Heart left ventricle (tissue), 16 donors: ENCODE results near the gene GOLGA8S. TPM values are rescaled to one million over a fixed set of nuclear protein-coding genes. Genes with fewer than 3 reads are reported as not detected.
A peak's percentile ranks its signal among the peaks of the same experiment; 100 is the strongest.

Experiments used
- ATAC-seq, 4 donors: fragments of 200-7000 bp; cut with Tn5 transposase; one replicate each; pipeline ENCODE4 v1.9.1; 2020 to 2022; ENCODE audit warnings: moderate library complexity in 4 of 4, mild to moderate bottlenecking in 3 of 4, moderate number of reproducible peaks in 1 of 4
- DNase-seq, 5 donors: peaks; one replicate each; pipeline ENCODE4 v3.0.0-alpha.2; 2020
- H3K27ac ChIP-seq, 12 donors: fragments of 200-600 bp; sonication (generic) in 4 of 12; one replicate each; pipeline versions ENCODE4 v1.5.0 to v1.8.0; 2016 to 2022; ENCODE audit warnings: mild to moderate bottlenecking in 2 of 12
- H3K27me3 ChIP-seq, 9 donors: fragments of 200-600 bp; sonication (generic) in 2 of 9; one replicate each; pipeline versions ENCODE4 v1.5.1 to v1.8.0; 2016 to 2022; ENCODE audit warnings: mild to moderate bottlenecking in 3 of 9
- H3K36me3 ChIP-seq, 9 donors: fragments of 200-600 bp; sonication (generic) in 2 of 9; one replicate each; pipeline versions ENCODE4 v1.5.0 to v1.8.0; 2018 to 2022; ENCODE audit warnings: mild to moderate bottlenecking in 2 of 9
- H3K4me1 ChIP-seq, 12 donors: fragments of 200-600 bp; sonication (generic) in 4 of 12; one replicate each; pipeline versions ENCODE4 v1.5.0 to v1.8.0; 2016 to 2022; ENCODE audit warnings: mild to moderate bottlenecking in 3 of 12
- H3K4me3 ChIP-seq, 12 donors: fragments of 200-600 bp; sonication (generic) in 4 of 12; one replicate each; pipeline versions ENCODE4 v1.5.0 to v1.8.0; 2017 to 2022; ENCODE audit warnings: mild to moderate bottlenecking in 9 of 12, moderate library complexity in 4 of 12
- H3K9me3 ChIP-seq, 12 donors: fragments of 200-600 bp; sonication (generic) in 4 of 12; one replicate each; pipeline versions ENCODE4 v1.5.0 to v1.8.0; 2016 to 2022; ENCODE audit warnings: mild to moderate bottlenecking in 1 of 12
- POLR2A ChIP-seq, 2 donors: fragments of 450-650 bp; IDR thresholded peaks; one replicate each; pipeline ENCODE4 v1.6.1; 2017; ENCODE audit warnings: antibody characterized with exemption in 2 of 2, mild to moderate bottlenecking in 2 of 2, moderate library complexity in 2 of 2
- WGBS, 4 donors: extraction: QIAGEN DNeasy Blood & Tissue Kit in 2 of 4; methylation state at CpG; one replicate each; pipeline versions ENCODE4 v1.1.5 to v1.1.7; 2013 to 2018; 5-methylcytosine and 5-hydroxymethylcytosine counted together
- intact Hi-C, 10 donors: fragments of 100-400 bp; cut with DNase I; formaldehyde crosslinking; loops; one replicate each; pipeline versions ENCODE4 v1.11.1 to v1.14.2; 2022
- polyA plus RNA-seq, 2 donors: library from polyadenylated mRNA; stranded (reverse); fragments of 200-250 nt; gene quantifications; one replicate each; pipeline ENCODE4 v1.2.3, GENCODE V29; 2013
- total RNA-seq, 9 donors: library from RNA; depleted of rRNA in 2 of 9; stranded (reverse); fragments of >200 nt in 2 of 9; fragmentation: NEBNext Ultra II Directional in 3 of 9; extraction: Animal tissue kit (Norgen Biotek cat#: 25700) in 3 of 9; gene quantifications; one replicate each; pipeline versions ENCODE4 v1.1.0 to v1.2.4, GENCODE V29; 2016 to 2023
- TF ChIP-seq, protein P1 (sequence below), 12 donors: fragments of 200-600 bp; sonication (generic) in 4 of 12; IDR thresholded peaks; one replicate each; pipeline versions ENCODE4 v1.5.0 to v1.8.0; 2018 to 2022; ENCODE audit warnings: antibody characterized with exemption in 12 of 12, mild to moderate bottlenecking in 5 of 12
- donor health status: ischemic (EF 13 %, LVEDD 7.1; RV severe dilation, severe dysfunction).
- donor health status: healthy with polysubstance abuse.
- donor health status: DM: no; HTN: yes; CAD: no.
- donor health status: DM: no; HTN: no; CAD: no.
- donor health status: ischemic (EF 25% LVEDD 6.9; RV normal size, moderate dysfunction).
- donor health status: ischemic (EF 25% LVEDD 5.7; RV mildly dilated, moderate dysfunction).
- donor health status: healthy.
- donor health status: DM: yes; HTN: yes; CAD: no.
- donor health status: ischemic (EF 35%, LVEDD 5.7; RV mildly dilated, moderate dysfunction).
- donor health status: nonischemic (EF 11% LVEDD 7.7; RV severe dilation, severe dysfunction).
- donor health status: DM: yes; HTN: yes; CAD: no.
- donor health status: PGD.
- donor health status: ischemic (EF 29% LVEDD 5.4; RV normal size, mild dysfunction).
- donor health status: nonischemic (EF 23%, LVEDD 6.1; RV moderate dilation, normal function).

GOLGA8S gene
- total and polyA plus RNA-seq, 11 donors, result 0.01 to 1.2 (median 0.30) TPM; not detected in 2

DNA sequence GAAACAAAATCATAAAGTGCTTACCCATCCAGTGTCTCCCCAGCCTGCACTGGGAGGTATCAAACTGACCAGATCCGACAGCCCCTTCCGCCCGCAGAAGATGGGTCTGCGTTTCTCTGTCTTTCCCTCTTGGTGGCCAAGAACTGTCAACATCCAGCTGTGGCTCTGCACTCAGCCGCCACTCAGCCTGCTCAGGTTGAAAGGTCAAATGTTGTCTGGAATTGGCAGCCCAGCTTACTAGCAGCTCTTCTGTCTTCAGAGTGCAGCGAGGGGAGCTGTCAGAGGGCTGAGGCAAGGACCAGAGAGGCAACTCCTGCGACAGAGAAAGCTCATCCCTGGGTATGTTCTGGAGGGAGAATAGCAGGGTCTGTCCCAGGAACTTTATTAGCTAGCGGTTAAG lies 47.1 kb downstream of the GOLGA8S start:
- Histone ChIP-seq H3K4me1 (peaks cover 0 to 35% (median 7%) of the 10 kb centered on the region in 12 donors), H3K9me3 (peaks cover 0 to 8% (median 0%) of the 10 kb centered on the region in 12 donors), H3K27ac (peak overlapping the region in 8 of 12 donors; percentile 17 to 82 (median 65)), H3K36me3 (no peaks in the 10 kb centered on the region), H3K4me3 (no peak overlapping the region), H3K27me3 (no peaks in the 10 kb centered on the region)
- intact Hi-C loops, result loop anchor here in 1 of 10 donors (2.0 kb wide), 1 partner anchor 31 kb away; no protein-coding TSS in a partner anchor
- 45 to 60% (median 56%) methylated on average over 8 of the region's 8 CpGs for WGBS, 4 donors
- no peak for TF ChIP-seq POLR2A (IDR thresholded peaks at IDR 0.05)
- TF ChIP-seq, protein P1, sequence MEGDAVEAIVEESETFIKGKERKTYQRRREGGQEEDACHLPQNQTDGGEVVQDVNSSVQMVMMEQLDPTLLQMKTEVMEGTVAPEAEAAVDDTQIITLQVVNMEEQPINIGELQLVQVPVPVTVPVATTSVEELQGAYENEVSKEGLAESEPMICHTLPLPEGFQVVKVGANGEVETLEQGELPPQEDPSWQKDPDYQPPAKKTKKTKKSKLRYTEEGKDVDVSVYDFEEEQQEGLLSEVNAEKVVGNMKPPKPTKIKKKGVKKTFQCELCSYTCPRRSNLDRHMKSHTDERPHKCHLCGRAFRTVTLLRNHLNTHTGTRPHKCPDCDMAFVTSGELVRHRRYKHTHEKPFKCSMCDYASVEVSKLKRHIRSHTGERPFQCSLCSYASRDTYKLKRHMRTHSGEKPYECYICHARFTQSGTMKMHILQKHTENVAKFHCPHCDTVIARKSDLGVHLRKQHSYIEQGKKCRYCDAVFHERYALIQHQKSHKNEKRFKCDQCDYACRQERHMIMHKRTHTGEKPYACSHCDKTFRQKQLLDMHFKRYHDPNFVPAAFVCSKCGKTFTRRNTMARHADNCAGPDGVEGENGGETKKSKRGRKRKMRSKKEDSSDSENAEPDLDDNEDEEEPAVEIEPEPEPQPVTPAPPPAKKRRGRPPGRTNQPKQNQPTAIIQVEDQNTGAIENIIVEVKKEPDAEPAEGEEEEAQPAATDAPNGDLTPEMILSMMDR (IDR thresholded peaks at IDR 0.05), result no peak
- DNase-seq (peak in 1 of 5 donors; percentile 38), ATAC-seq (peak in 2 of 4 donors; percentile 9 to 10)

DNA sequence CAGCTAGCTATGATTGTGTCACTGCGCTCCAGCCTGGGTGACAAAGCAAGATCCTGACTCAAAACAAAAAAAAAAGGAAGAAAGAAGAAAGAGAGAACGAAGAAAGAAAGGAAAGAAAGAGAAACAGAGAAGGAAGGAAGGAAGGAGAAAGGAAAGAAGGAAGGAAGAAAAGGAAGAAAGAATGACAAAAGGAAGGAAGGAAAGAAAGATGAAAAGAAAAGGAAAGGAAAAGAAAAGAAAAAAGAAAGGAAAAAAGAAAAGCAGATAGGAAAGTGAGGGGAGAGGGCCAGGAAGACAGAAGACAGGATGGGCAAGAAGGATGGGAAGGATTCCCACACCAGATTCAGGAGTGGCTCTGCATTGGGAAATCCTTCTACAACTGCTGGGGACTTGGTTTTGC lies 47.6 kb downstream of the GOLGA8S start:
- WGBS, 4 donors, result 68 to 79% (median 73%) methylated on average over 2 of the region's 2 CpGs
- Histone ChIP-seq H3K4me3 (no peak overlapping the region), H3K27ac (peak overlapping the region in 7 of 12 donors; percentile 49 to 87 (median 79)), H3K36me3 (no peaks in the 10 kb centered on the region), H3K27me3 (no peaks in the 10 kb centered on the region), H3K9me3 (peaks cover 0 to 8% (median 0%) of the 10 kb centered on the region in 12 donors), H3K4me1 (peaks cover 0 to 35% (median 7%) of the 10 kb centered on the region in 12 donors)
- DNase-seq, result no peak
- no peak for ATAC-seq
- no peak for TF ChIP-seq POLR2A (IDR thresholded peaks at IDR 0.05)
- TF ChIP-seq, protein P1 (IDR thresholded peaks at IDR 0.05), result no peak
- intact Hi-C loops, result loop anchor here in 1 of 10 donors (2.0 kb wide), 1 partner anchor 31 kb away; no protein-coding TSS in a partner anchor

DNA sequence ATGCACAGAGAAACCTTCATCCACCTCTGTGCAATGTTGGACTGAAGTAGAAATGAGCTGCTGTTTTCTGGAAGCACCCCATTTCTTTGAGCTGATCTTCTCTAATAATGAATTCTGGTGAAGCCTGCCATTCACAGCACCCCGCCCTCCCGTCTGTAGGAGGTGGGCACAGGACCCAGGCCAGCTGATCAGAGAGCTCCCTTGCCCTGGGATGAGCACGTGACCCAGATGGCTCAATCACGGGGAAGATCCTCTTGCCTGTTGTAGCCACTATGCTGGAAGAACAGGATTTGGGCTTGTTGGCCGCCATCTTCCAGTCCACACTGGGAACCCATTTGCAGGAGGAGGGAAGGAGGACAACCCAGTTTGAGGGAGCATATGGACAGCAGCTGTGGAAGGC lies 48.0 kb downstream of the GOLGA8S start:
- WGBS, 4 donors, result 63 to 83% (median 66%) methylated on average over 5 of the region's 5 CpGs
- Histone ChIP-seq H3K4me1 (peaks cover 0 to 31% (median 7%) of the 10 kb centered on the region in 12 donors), H3K27me3 (no peaks in the 10 kb centered on the region), H3K27ac (peak overlapping the region in 10 of 12 donors; percentile 67 to 93 (median 79)), H3K36me3 (no peaks in the 10 kb centered on the region), H3K9me3 (peaks cover 0 to 8% (median 0%) of the 10 kb centered on the region in 12 donors), H3K4me3 (no peak overlapping the region)
- TF ChIP-seq POLR2A (IDR thresholded peaks at IDR 0.05), result no peak
- TF ChIP-seq, protein P1 (IDR thresholded peaks at IDR 0.05), result no peak
- no peak for DNase-seq
- ATAC-seq, result no peak
- intact Hi-C loops, result loop anchor here in 1 of 10 donors (2.0 kb wide), 1 partner anchor 32 kb away; no protein-coding TSS in a partner anchor

DNA sequence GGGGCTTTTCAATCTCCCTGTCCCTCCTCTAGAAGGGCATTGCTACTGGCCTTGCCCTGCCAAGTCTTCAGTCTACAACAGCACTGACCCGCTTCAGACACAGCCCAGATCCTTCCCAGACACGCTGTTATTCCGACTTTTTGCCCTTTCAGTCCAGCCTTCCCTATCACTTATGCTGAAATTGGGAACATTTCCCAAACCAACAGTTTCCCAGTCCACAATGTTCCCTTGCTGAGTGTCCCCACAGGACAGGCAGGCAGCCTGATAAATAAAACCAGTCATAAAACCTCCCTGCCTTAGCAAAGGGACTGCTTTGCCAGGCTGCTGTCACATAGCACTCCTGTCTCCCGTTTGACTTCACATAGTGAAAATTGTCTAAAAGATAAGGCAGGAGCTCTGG lies 49.0 kb downstream of the GOLGA8S start:
- H3K9me3 ChIP-seq, result peaks cover 0 to 8% (median 0%) of the 10 kb centered on the region in 12 donors
- ATAC-seq (peak; percentile 95 to 96 (median 95)), DNase-seq (peak in 4 of 5 donors; percentile 14 to 81 (median 48))
- no peak for TF ChIP-seq POLR2A (IDR thresholded peaks at IDR 0.05)
- TF ChIP-seq, protein P1 (IDR thresholded peaks at IDR 0.05), result no peak
- peak overlapping the region in 1 of 12 donors; percentile 19 for H3K4me3 ChIP-seq
- 28 to 45% (median 42%) methylated on average over 4 of the region's 4 CpGs for WGBS, 4 donors
- no peaks in the 10 kb centered on the region for H3K27me3 ChIP-seq
- H3K36me3 ChIP-seq, result no peaks in the 10 kb centered on the region
- intact Hi-C loops, result loop anchor here in 1 of 10 donors (2.0 kb wide), 1 partner anchor 33 kb away; no protein-coding TSS in a partner anchor
- H3K27ac ChIP-seq, result peak overlapping the region; percentile 46 to 93 (median 78)
- peaks cover 0 to 25% (median 5%) of the 10 kb centered on the region in 12 donors for H3K4me1 ChIP-seq
